NCI-H2227 treated with DMSO at 0.1 percent for 48 hours (cell line): ENCODE measurements around the gene CFAP299.
"Not testable (repeated sequence)": the region's sequence is repeated elsewhere in the genome, so short reads cannot be mapped to it uniquely, and the experiment has no call there.

Source experiments
- DNase-seq: peaks from one replicate; lab custom pipeline; 2025; lab: John Stamatoyannopoulos, UW

The CFAP299 gene

GRCh38 chr4:80335554-80336358 lies at the start of gene CFAP299:
CFAP299 (plus strand) TSS chr4:80335730.
- peak; percentile 55 for DNase-seq

GRCh38 chr4:80286451-80286850 lies 49.1 kb upstream of the CFAP299 start:
- no peak for DNase-seq

- DNase-seq, result not testable (repeated sequence)
Measured at GRCh38 chr4:80290665-80291064, 44.9 kb upstream of the CFAP299 start.

DNA sequence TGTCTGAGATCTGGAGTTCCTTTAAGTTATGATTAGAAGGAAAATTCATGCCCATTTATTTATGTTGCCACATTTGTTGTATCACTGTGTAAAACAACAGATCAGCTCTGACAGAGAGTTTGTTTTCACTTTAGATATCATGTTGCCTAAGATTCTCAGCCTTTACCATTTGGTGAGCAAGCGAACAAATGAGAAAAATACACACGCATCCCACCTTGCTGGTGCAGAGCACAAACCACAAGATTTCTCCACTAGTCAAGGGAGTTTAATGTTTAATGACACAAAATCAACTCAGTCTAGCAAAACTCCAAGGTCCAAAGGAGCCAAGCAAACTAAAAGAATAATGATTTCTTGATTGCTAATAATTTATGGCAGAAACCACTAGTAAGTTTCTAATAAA lies 41.3 kb upstream of the CFAP299 start:
- no peak for DNase-seq

DNA sequence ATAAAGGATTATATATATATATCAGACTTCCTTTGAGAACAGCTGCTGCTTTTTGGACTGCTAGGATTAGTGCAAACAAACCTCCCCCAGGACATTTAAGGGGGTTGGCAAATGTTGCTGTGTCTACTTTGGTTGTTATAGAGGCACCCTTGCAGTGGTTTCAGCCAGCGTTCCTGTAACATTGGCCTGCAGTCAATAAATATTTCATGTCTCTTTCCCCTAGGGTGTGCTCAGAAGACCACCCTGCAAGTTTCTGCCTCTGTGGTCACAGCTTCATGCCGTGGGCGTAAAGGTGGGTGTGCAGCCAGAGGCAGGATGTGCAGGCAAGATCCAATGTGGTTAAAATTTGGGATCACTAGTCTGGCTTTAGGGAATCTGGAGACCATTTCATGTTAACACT lies 40.2 kb upstream of the CFAP299 start:
- DNase-seq, result no peak

DNA sequence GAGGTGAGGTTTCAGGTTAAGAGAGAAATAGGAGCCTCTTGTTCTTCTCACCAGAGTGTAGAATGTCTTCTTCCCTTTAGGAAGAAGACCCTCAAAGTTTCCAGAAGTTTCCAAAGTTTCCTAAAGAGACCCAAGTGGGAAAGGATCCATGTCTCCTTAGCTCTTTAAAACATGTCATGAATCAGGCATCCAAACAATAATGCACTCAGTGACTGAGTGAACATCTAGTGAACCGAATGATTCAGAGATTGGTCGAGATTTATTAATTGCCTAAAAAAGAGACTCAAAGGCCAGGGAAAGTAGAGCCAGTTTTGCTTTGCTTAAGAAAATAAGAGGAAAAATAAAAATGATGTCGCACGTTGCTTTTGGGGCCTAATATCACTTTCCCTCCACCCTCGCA lies 39.7 kb upstream of the CFAP299 start:
- no peak for DNase-seq

GRCh38 chr4:80301884-80302283 lies 33.6 kb upstream of the CFAP299 start:
- no peak for DNase-seq

DNA sequence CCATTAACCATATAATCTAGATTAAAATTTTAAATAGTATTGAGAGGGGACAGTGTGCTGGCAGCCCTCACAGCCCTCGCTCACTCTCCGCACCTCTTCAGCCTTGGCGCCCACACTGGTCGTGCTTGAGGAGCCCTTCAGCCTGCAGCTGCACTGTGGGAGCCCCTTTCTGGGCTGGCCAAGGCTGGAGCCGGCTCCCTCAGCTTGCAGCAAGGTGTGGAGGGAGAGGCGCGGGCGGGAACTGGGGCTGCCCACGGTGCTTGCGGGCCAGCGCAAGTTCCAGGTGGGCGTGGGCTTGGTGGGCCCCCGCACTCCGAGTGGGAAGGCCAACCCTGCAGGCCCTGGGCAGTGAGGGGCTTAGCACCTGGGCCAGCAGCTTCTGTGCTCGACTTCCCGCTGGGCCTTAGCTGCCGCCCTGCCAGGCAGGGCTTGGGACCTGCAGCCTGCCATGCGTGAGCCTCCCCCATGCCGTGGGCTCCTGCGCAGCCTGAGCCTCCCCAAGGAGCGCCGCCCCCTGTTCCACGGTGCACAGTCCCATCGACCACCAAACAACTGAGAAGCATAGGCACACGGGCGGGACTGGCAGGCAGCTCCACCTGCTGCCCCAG lies 32.8 kb upstream of the CFAP299 start:
- no peak for DNase-seq

DNA sequence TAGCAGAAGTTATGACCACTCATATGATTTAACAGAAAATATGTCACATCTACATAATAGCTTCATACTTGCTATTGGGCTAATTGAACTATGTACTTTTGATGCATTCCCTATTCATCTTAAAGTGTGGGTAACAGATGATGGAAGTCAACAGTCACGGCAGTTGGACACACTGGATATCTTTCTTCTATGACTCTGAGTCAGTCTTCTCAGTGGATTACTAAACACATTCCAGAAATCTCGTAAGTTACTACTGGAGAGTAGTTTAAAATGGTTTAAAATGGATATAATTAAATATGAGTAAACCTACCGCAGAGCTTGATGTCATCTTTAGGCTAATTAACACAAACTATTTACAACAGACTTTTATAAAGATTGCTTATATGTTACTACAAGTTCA lies 30.1 kb upstream of the CFAP299 start:
- no peak for DNase-seq

DNA sequence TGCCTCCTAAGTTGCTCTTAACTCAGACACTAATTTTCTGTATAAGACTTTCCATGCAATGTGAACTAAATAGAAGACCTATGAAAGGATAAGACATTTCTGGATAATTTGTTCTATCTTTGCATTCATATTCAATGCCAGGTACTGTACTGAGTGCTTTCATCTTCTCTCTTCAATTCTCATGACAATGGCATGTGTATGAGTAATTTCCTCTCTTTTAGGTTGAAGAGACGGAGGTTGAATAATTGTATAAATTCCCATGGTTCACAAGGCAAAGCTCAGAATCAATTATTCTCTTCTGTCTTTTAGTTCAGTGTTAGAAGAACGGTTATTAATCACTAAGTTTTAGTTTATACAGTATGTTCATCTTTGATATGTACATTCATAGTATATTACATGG lies 29.3 kb upstream of the CFAP299 start:
- DNase-seq, result no peak

DNA sequence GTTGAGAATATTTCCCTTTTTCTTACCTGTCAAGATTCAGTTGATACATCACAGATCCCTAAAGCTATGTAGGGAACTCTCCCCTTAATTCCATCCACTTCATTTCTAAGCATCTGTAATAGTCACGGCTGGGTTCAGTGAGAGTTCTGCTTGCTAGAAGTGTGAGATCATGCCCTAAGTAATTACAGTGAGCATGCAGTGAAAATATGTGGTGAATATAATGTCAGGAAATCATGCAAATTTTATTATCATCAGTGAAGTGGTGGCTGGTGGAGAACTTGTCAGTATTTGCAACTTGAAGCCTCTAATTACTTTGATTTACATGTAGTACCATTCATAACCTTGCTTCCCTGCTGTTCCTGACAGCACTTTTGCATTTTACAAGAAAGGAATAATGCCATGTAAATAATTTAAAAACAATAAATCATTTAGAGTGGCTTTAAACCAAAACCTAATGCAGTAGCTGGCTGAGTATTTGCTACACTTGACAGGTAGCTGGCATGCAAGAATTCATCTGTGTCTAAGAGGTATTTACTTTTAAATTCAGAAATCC lies 28.3 kb upstream of the CFAP299 start:
- DNase-seq, result peak; percentile 12

DNA sequence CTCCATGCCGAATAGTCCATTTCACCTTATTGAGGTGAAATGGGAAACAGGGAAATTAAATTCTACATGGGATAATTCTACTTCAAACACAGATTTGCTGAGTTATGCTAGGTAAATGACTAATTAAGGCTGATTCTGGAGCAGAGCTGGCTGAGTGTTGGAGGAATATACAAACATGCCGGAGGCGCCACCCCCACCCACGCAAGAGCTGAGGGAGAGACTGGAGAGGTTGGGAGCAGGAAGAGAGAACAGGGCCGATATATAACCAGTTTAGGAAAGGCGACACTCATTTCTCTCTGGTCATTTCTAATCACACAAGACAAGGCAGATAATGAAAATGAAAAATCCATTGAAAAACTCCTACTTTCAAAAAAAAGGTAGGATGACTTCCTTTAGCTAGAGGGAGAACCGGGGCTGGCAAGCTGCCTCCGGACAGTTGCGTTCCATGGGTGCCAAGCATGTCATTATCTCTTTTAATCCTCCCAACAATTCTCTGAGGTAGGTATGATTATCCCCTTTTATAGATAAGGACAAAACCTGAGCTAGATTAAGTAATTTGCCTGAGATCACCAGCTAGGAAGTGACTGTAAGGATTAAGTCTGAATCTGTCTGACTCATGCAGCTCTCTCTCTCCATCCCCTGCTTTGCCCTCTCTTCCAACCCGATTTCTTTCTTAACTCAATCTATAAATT lies 27.6 kb upstream of the CFAP299 start:
- DNase-seq, result no peak

GRCh38 chr4:80308466-80308822 lies 27.1 kb upstream of the CFAP299 start:
- no peak for DNase-seq

DNA sequence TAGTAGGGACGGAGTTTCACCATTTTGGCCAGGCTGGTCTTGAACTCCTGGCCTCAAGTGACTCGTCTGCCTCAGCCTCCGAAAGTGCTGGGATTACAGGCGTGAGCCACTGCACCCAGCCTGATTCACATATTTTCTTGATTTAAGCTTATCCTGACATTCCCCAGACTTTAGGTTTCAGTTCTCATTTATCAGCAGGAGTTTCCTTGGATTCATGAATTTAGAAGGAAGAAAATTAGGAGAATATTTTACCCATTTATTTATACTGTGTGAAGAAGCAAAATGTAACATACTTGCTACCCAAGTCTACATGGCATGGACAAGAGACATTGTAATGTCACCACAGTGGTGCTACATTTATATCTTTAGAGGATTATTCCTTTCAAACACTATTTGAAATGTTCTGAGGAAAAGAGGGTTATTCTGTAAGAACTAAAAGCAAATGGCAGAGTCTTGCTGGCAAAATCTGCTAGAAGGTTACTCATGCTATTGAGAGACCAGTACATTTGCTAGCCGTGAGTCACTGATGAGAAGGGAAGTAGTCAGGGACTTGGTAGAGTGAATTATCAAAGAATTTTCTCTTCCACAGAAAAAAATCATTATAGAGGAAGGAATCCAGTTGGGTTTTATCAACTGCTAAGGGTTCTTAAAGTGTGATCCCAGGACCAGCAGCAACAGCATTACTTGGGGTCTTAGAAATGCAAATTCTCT lies 26.1 kb upstream of the CFAP299 start:
- DNase-seq, result no peak

- DNase-seq, result no peak
Measured at GRCh38 chr4:80311130-80311529, 24.4 kb upstream of the CFAP299 start.

GRCh38 chr4:80312124-80312523 lies 23.4 kb upstream of the CFAP299 start:
- DNase-seq, result no peak

DNA sequence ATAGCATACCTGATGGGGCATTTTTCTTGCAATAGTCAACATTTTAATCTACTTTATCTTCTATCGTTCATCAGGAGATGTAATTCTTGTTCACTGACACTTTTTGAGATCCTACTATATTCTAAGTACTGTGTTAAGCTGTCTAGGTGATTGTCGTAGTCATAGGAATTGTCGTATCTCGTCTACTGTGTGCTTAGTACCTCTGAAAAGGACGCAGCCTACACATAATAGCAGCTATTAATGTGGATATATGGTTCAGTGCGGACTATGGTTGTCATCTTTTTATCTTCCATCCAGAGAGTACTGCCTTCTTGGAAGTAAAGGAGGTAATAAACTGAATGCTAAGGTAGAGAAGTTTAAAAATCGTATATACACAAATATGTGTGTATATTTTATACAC lies 21.9 kb upstream of the CFAP299 start:
- no peak for DNase-seq

GRCh38 chr4:80315848-80316247 lies 19.7 kb upstream of the CFAP299 start:
- not testable (repeated sequence) for DNase-seq

DNA sequence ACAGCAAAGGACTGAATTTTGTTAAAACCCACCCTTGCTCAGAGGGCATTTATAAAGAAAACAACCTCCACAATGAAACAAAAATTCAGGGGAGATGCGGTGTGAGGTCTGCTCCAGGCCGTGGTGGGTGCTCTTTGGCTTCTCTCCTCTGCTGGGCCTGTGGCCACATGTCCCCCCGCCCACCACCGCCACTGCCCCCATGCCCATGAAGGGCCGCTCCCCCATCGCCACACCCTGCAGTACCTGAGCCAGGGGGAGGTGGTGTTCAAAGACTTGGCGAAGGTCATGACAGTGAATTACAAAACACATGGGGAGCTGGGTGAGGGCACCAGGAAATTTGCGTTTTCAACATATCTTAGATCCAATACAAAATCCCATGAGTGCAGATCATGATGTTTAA lies 14.2 kb upstream of the CFAP299 start:
- DNase-seq, result no peak

GRCh38 chr4:80321776-80322175 lies 13.8 kb upstream of the CFAP299 start:
- DNase-seq, result no peak

GRCh38 chr4:80322716-80323115 lies 12.8 kb upstream of the CFAP299 start:
- DNase-seq, result no peak

- no peak for DNase-seq
Measured at GRCh38 chr4:80324171-80324570, 11.4 kb upstream of the CFAP299 start.
